Measurements from ENCODE around the gene IFNAR2. TPM values are rescaled to one million over a fixed set of nuclear protein-coding genes. Genes with fewer than 3 reads are reported as not detected.

IFNAR2 gene
- total RNA-seq = 10 to 100 TPM in 7 of 9 donors, 1 to 10 TPM in 2; 6.5 to 46.7 (median 12.9) TPM
- polyA plus RNA-seq = 1 to 10 TPM; 8.2 to 9.6 TPM
- long read RNA-seq, donor 1, full-length matches to known transcripts = 19 of 23 reads
- long read RNA-seq, donor 1, partial matches to known transcripts = 2 of 23 reads
- long read RNA-seq, donor 1, other reads (novel, unspliced or antisense) = 2 of 23 reads
- long read RNA-seq, donor 2, full-length matches to known transcripts = 31 of 40 reads
- long read RNA-seq, donor 2, partial matches to known transcripts = 0 of 40 reads
- long read RNA-seq, donor 2, other reads (novel, unspliced or antisense) = 9 of 40 reads
- long read RNA-seq, donor 3, full-length matches to known transcripts = 5 of 8 reads
- long read RNA-seq, donor 3, partial matches to known transcripts = 0 of 8 reads
- long read RNA-seq, donor 3, other reads (novel, unspliced or antisense) = 3 of 8 reads

DNA sequence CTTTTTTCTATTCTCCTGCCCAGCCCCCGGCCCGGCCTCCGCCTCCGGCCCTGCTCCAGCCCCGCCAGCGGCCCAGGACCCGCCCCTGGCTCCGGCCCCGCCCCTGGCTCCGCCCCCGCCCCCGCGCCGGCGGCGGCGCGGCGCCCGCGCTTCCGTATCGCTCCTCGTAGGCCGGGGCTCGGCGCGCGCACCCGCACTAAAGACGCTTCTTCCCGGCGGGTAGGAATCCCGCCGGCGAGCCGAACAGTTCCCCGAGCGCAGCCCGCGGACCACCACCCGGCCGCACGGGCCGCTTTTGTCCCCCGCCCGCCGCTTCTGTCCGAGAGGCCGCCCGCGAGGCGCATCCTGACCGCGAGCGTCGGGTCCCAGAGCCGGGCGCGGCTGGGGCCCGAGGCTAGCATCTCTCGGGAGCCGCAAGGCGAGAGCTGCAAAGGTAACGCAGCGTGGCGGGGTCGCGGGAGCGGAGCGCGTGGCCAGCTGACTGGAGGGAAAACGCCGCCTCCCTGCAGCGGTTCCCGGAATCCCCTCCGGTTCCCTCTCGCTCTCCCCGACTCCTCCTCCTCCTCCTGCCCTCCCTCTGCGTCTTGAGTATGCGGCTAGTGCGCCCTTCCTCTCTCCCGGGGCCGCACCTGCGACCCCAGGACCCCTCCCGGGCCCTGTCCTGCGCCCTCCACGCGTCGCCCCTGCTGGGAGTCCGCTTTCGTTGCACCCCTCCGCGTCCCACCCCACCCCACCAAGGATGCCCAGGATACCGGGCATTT lies at the start of gene IFNAR2:
Gene IFNAR2 (plus strand): TSS at position 155 of the 761 bp plus-strand sequence. CDS start 11,985 bp downstream, outside the sequence.
- ATAC-seq (peak; percentile 62 to 98 (median 90)), DNase-seq (peak; percentile 81 to 91 (median 86))
- Histone ChIP-seq H3K27ac (peak within 1 kb of the TSS; percentile 90 to 100 (median 98)), H3K4me3 (peak within 1 kb of the TSS; percentile 88 to 100 (median 98)), H3K4me1 (peaks cover 2 to 51% (median 31%) of the 10 kb centered on the region in 12 donors), H3K27me3 (no peaks in the 10 kb centered on the region), H3K9me3 (no peaks in the 10 kb centered on the region), H3K36me3 (peaks cover 0 to 7% (median 0%) of the 10 kb centered on the region in 9 donors)
- intact Hi-C loops (cut with DNase I) = loop anchor here in 5 of 10 donors (5.0 to 10.0 kb wide), 4 partner anchors 37 to 135 kb away; partner anchors contain the start of gene IL10RB (in 2 of the 5)
- TF ChIP-seq, protein P1, sequence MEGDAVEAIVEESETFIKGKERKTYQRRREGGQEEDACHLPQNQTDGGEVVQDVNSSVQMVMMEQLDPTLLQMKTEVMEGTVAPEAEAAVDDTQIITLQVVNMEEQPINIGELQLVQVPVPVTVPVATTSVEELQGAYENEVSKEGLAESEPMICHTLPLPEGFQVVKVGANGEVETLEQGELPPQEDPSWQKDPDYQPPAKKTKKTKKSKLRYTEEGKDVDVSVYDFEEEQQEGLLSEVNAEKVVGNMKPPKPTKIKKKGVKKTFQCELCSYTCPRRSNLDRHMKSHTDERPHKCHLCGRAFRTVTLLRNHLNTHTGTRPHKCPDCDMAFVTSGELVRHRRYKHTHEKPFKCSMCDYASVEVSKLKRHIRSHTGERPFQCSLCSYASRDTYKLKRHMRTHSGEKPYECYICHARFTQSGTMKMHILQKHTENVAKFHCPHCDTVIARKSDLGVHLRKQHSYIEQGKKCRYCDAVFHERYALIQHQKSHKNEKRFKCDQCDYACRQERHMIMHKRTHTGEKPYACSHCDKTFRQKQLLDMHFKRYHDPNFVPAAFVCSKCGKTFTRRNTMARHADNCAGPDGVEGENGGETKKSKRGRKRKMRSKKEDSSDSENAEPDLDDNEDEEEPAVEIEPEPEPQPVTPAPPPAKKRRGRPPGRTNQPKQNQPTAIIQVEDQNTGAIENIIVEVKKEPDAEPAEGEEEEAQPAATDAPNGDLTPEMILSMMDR (IDR thresholded peaks at IDR 0.05) = peak in 1 of 12 donors; percentile 9
- peak in 1 of 2 donors; percentile 89 for TF ChIP-seq POLR2A (IDR thresholded peaks at IDR 0.05)
- WGBS, 4 donors = 0 to 1% (median 1%) methylated on average over 30 to 95 of the region's 95 CpGs

DNA sequence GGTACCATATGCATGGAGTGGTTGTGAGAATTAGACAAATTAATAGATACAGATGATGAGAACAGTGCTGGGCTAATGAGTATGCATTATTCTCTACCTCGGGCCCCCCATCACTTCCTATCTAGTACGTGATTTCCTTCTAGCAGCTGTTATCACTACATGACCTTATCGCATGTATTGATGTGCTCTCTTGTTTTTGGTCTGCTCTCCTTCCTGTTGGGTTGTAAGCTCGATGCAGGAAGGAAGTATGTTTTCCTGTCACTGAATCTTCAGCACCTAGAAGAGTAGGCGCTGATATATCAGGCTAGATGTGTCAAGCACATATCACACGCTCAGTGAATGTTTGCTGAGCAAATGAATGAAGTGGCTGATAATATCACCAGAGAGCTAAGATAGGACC lies 43.9 kb upstream of the IFNAR2 start:
- no peaks in the 10 kb centered on the region for H3K36me3 ChIP-seq
- intact Hi-C loops (cut with DNase I) = loop anchor here in 1 of 10 donors (10.0 kb wide), 1 partner anchor 191 kb away; no protein-coding TSS in a partner anchor
- H3K4me1 ChIP-seq = peaks cover 0 to 21% (median 2%) of the 10 kb centered on the region in 12 donors
- DNase-seq = no peak
- ATAC-seq = peak in 1 of 4 donors; percentile 28
- H3K9me3 ChIP-seq = no peaks in the 10 kb centered on the region
- peaks cover 0 to 3% (median 0%) of the 10 kb centered on the region in 9 donors for H3K27me3 ChIP-seq
- 50 to 54% (median 52%) methylated on average over 6 of the region's 6 CpGs for WGBS, 4 donors
- no peak for TF ChIP-seq POLR2A (IDR thresholded peaks at IDR 0.05)
- TF ChIP-seq, protein P1 (IDR thresholded peaks at IDR 0.05) = no peak
- no peak overlapping the region for H3K4me3 ChIP-seq
- H3K27ac ChIP-seq = peak overlapping the region in 1 of 12 donors; percentile 35

- H3K27me3 ChIP-seq = no peaks in the 10 kb centered on the region
- H3K4me3 ChIP-seq = no peak overlapping the region
- no peaks in the 10 kb centered on the region for H3K36me3 ChIP-seq
- DNase-seq (no peak), ATAC-seq (no peak)
- TF ChIP-seq, protein P1 (IDR thresholded peaks at IDR 0.05) = no peak
- no peak for TF ChIP-seq POLR2A (IDR thresholded peaks at IDR 0.05)
- 81 to 86% (median 83%) methylated on average over 4 of the region's 4 CpGs for WGBS, 4 donors
- peaks cover 0 to 21% (median 2%) of the 10 kb centered on the region in 12 donors for H3K4me1 ChIP-seq
- H3K9me3 ChIP-seq = no peaks in the 10 kb centered on the region
- no peak overlapping the region for H3K27ac ChIP-seq
- intact Hi-C loops (cut with DNase I) = loop anchor here in 1 of 10 donors (10.0 kb wide), 1 partner anchor 192 kb away; no protein-coding TSS in a partner anchor
These were observed 42.5 kb upstream of the IFNAR2 start for GRCh38 chr21:33187276-33187675.

Data from heart left ventricle (tissue), 16 donors.